ENCODE data around the gene PI4KA. TPM values are rescaled to one million over a fixed set of nuclear protein-coding genes. Genes with fewer than 3 reads are reported as not detected.
"Not testable (repeated sequence)": the region's sequence is repeated elsewhere in the genome, so short reads cannot be mapped to it uniquely, and the experiment has no call there.

PI4KA gene
- total RNA-seq, 1 experiment from 2014 or later: 71.6 TPM

DNA sequence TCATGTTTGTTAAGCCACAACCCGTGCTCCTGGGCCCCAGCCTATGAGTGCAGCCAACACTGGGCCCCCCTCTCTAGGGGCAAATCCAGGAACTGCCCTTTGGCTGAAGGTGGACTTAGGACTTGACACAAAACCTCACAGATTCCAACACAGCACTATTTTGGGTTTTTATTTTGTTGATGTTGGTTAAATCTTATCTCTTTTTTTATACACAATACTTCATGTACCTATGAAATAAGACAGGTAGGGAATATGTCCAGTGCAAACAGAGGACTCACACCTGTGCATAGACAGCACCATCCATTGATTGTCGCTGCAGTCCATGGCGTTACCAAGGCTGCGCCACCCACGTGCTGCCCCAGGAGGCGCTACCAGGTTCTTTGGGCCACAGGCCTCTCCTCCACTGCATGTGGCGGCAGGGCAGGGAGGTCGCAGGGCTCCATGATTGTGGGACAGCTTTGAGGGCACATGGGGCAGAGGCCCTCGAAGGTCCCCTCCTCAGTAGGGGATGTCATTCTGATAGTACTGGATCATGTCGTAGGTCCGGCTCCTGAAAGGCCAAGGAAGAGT, 151.0 kb downstream of the PI4KA start:
- H3K27me3 ChIP-seq (replicated peaks; ENCODE audit: insufficient read depth, low read depth, low read length, poor library complexity); CTCF ChIA-PET; POLR2A ChIA-PET (ENCODE audit: low non-redundant PET); H3K4me1 ChIP-seq (ENCODE audit: insufficient read depth, low read length, poor library complexity, severe bottlenecking); H3K36me3 ChIP-seq (ENCODE audit: insufficient read depth, low read length, poor library complexity, severe bottlenecking); intact Hi-C loops (cut with micrococcal nuclease; ENCODE audit: unreplicated experiment); H3K27ac ChIP-seq (ENCODE audit: low read depth, low read length, poor library complexity, severe bottlenecking); BruUV-seq (replicated peaks); H3K9me3 ChIP-seq (ENCODE audit: low read depth, low read length, poor library complexity, severe bottlenecking); H3K4me3 ChIP-seq (ENCODE audit: low read depth, low read length, poor library complexity, severe bottlenecking); DNase-seq (ENCODE audit: low spot score): not testable (repeated sequence)

DNA sequence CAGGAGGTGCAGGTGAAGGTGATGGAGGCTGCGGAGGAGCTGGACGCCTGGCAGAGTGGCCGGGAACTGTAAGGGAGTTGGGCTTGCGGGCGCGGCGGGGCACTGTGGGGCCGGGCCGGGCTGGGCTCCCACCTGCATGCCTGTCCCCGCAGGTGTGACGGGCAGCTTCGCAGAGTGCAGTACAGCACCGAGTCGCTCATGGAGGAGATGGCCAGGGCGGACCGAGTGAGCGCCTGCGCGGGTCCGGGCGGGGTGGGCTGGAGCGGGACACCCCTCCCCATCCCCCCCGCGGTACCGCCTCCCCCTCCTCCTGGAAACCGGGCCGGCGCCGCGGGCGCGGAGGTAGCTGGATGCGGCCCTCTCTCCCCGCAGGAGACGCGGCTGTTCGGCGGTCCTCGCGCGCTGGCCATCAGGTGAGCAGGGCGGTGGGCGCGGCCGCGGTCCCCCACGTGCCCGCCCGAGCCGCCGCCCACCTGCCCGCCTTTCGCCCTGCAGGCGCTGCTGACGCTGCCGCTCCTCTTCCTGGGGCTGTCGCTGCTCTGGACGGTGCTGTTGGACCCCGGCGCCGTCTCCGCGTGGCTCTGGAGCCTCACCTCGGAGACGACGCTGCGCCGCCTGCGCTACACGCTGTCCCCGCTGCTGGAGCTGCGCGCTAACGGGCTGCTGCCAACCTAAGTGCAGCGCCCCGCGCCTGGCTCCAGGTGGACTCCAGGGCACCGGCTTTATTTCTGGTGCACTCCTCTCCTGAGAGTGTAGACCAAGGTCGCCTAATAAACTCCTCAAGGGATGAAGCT, 154.6 kb downstream of the PI4KA start:
- CTCF ChIA-PET; DNase-seq (ENCODE audit: low spot score); BruUV-seq (replicated peaks); H3K9me3 ChIP-seq (ENCODE audit: low read depth, low read length, poor library complexity, severe bottlenecking); POLR2A ChIA-PET (ENCODE audit: low non-redundant PET); intact Hi-C loops (cut with micrococcal nuclease; ENCODE audit: unreplicated experiment); H3K27me3 ChIP-seq (replicated peaks; ENCODE audit: insufficient read depth, low read depth, low read length, poor library complexity); H3K36me3 ChIP-seq (ENCODE audit: insufficient read depth, low read length, poor library complexity, severe bottlenecking); H3K27ac ChIP-seq (ENCODE audit: low read depth, low read length, poor library complexity, severe bottlenecking); H3K4me1 ChIP-seq (ENCODE audit: insufficient read depth, low read length, poor library complexity, severe bottlenecking): not testable (repeated sequence)
- peak overlapping the region; percentile 27 for H3K4me3 ChIP-seq (ENCODE audit: low read depth, low read length, poor library complexity, severe bottlenecking)

DNA sequence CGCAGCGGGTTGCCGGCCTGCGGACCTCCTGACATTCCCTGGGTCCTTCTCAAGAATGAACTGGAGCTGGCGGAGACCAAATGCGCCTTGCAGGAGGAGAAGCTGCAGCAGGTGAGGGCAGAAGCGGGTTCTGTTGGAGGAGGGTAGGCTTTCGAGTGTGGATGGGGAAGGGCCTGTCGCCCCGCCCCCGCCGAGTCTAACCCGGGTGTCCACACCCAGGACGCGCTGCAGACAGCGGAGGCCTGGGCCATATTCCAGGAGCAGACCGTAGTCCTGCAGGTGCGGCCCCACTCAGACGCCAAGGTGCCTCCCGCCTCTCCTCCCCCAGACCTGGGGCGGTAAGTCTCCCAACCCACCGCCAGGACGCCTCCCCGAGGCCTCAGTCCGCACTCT, 155.2 kb downstream of the PI4KA start:
- H3K36me3 ChIP-seq (ENCODE audit: insufficient read depth, low read length, poor library complexity, severe bottlenecking); DNase-seq (ENCODE audit: low spot score); H3K4me1 ChIP-seq (ENCODE audit: insufficient read depth, low read length, poor library complexity, severe bottlenecking); H3K27ac ChIP-seq (ENCODE audit: low read depth, low read length, poor library complexity, severe bottlenecking); H3K9me3 ChIP-seq (ENCODE audit: low read depth, low read length, poor library complexity, severe bottlenecking); BruUV-seq (replicated peaks); POLR2A ChIA-PET (ENCODE audit: low non-redundant PET); H3K27me3 ChIP-seq (replicated peaks; ENCODE audit: insufficient read depth, low read depth, low read length, poor library complexity); intact Hi-C loops (cut with micrococcal nuclease; ENCODE audit: unreplicated experiment): not testable (repeated sequence)
- H3K4me3 ChIP-seq (ENCODE audit: low read depth, low read length, poor library complexity, severe bottlenecking): peak overlapping the region; percentile 46
- CTCF ChIA-PET: interaction anchor here (0.6 kb wide), 1 partner anchor 135 kb away, joined by 3 read pairs; no protein-coding TSS in a partner anchor

DNA sequence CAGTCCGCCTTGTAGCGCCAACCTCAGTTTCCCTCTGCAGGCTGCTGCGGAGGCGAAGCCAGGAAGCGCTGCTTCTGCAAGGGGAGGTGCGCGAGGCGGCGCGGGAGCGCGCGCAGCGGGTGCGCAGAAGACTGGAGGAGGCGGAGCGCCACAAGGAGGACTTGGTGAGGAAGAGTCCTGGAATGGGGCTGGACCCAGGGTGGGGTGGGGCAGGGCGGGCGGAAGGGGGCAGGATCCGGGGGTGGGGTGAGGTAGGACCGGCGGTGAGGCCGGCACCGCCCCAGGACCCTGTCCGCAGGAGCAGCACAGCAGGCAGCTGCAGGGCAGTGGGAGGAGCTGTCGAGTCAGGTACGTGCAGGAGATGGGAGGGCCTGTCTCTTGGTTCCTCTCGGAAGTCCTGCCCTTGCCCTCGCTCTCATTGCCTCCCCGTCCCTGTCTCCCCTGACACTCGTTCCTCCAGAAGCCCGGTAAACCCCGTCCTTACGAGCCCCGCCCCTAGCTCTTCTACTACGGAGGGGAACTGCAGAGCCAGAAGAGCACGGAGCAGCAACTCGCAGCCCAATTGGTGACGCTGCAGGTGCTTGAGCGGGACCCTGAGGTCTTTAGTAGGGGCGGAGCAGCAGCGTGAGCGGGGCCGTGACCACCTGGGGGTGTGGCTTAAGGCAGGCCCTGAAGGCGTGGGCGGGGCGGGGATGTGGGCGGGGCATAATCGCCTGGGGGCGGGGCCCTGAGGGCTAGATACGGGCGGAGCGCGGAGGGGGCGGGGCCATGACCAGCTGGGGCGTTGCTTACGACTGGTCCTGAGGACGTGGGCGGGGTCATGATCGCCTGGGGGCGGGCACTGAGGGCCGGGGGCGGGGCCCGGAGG, 155.8 kb downstream of the PI4KA start:
- BruUV-seq (replicated peaks); POLR2A ChIA-PET (ENCODE audit: low non-redundant PET); H3K27ac ChIP-seq (ENCODE audit: low read depth, low read length, poor library complexity, severe bottlenecking); H3K36me3 ChIP-seq (ENCODE audit: insufficient read depth, low read length, poor library complexity, severe bottlenecking); H3K9me3 ChIP-seq (ENCODE audit: low read depth, low read length, poor library complexity, severe bottlenecking); H3K4me1 ChIP-seq (ENCODE audit: insufficient read depth, low read length, poor library complexity, severe bottlenecking); intact Hi-C loops (cut with micrococcal nuclease; ENCODE audit: unreplicated experiment); H3K27me3 ChIP-seq (replicated peaks; ENCODE audit: insufficient read depth, low read depth, low read length, poor library complexity): not testable (repeated sequence)
- peak; percentile 92 for DNase-seq (ENCODE audit: low spot score)
- H3K4me3 ChIP-seq (ENCODE audit: low read depth, low read length, poor library complexity, severe bottlenecking): peak overlapping the region; percentile 46
- CTCF ChIA-PET: interaction anchor here (0.6 kb wide), 1 partner anchor 135 kb away, joined by 3 read pairs; no protein-coding TSS in a partner anchor

DNA sequence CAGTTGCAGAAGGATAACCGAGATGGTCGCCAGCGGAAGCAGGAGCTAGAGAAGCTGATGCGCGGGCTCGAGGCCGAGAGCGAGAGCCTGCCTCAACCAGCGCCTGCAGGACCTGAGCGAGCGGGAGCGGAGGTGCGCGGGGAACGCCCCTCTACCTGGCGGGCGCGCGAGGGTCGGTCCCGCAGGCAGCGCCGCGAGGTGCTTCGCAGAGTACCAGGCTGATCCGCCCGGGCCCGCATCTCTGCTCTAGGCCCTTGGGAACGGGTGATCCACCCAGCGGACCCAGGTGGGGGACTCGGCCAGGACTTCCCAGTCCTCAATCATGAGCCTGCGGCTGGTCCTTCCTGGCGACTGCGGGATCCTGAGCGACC, 156.5 kb downstream of the PI4KA start:
- H3K4me3 ChIP-seq (ENCODE audit: low read depth, low read length, poor library complexity, severe bottlenecking): peak overlapping the region; percentile 46
- DNase-seq (ENCODE audit: low spot score); POLR2A ChIA-PET (ENCODE audit: low non-redundant PET); BruUV-seq (replicated peaks); intact Hi-C loops (cut with micrococcal nuclease; ENCODE audit: unreplicated experiment); CTCF ChIA-PET; H3K27me3 ChIP-seq (replicated peaks; ENCODE audit: insufficient read depth, low read depth, low read length, poor library complexity); H3K4me1 ChIP-seq (ENCODE audit: insufficient read depth, low read length, poor library complexity, severe bottlenecking); H3K27ac ChIP-seq (ENCODE audit: low read depth, low read length, poor library complexity, severe bottlenecking); H3K36me3 ChIP-seq (ENCODE audit: insufficient read depth, low read length, poor library complexity, severe bottlenecking); H3K9me3 ChIP-seq (ENCODE audit: low read depth, low read length, poor library complexity, severe bottlenecking): not testable (repeated sequence)

DNA sequence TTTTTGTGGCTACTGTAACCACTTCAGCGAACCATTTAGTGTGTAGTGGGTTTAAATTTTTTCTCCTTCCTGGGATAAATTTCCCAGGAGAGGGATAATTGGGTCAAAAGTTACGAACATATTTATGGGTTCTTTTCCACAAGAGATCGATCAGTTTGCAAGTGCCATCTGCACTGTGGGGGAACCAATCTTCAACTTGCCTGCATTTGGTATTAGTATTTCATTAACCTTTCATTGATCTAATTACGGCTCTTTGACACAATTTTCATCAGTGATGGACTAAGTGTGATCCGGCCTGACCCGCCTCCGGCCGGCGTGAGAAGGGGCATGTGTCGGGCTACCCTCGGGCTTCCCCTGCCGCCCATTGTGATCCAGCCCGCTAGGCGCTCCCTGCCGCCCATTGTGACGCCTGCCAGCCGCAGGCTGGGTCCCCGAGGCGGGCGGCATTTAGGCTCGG, 156.9 kb downstream of the PI4KA start:
- intact Hi-C loops (cut with micrococcal nuclease; ENCODE audit: unreplicated experiment); H3K27ac ChIP-seq (ENCODE audit: low read depth, low read length, poor library complexity, severe bottlenecking); H3K4me1 ChIP-seq (ENCODE audit: insufficient read depth, low read length, poor library complexity, severe bottlenecking); POLR2A ChIA-PET (ENCODE audit: low non-redundant PET); CTCF ChIA-PET; BruUV-seq (replicated peaks); DNase-seq (ENCODE audit: low spot score); H3K27me3 ChIP-seq (replicated peaks; ENCODE audit: insufficient read depth, low read depth, low read length, poor library complexity); H3K9me3 ChIP-seq (ENCODE audit: low read depth, low read length, poor library complexity, severe bottlenecking); H3K36me3 ChIP-seq (ENCODE audit: insufficient read depth, low read length, poor library complexity, severe bottlenecking): not testable (repeated sequence)
- H3K4me3 ChIP-seq (ENCODE audit: low read depth, low read length, poor library complexity, severe bottlenecking): peak overlapping the region; percentile 46

DNA sequence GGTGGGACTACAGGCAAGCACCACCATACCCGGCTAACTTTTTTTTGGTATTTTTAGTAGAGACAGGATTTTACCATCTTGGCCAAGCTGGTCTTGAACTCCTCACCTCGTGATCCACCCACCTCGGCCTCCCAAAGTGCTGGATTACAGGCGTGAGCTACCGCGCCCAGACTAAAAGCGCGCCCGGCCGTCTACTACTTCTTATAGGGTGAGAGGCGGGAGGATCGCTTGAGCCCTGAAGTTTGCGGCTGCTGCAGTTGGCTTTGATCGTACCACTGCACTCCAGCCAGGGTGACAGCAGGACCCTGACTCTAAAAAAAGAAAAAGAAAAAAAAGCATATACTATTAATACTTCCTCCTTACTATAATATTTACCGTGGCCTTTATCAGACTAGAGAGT, 158.3 kb downstream of the PI4KA start:
- H3K4me3 ChIP-seq (ENCODE audit: low read depth, low read length, poor library complexity, severe bottlenecking); H3K9me3 ChIP-seq (ENCODE audit: low read depth, low read length, poor library complexity, severe bottlenecking); POLR2A ChIA-PET (ENCODE audit: low non-redundant PET); intact Hi-C loops (cut with micrococcal nuclease; ENCODE audit: unreplicated experiment); CTCF ChIA-PET; H3K36me3 ChIP-seq (ENCODE audit: insufficient read depth, low read length, poor library complexity, severe bottlenecking); H3K27me3 ChIP-seq (replicated peaks; ENCODE audit: insufficient read depth, low read depth, low read length, poor library complexity); H3K27ac ChIP-seq (ENCODE audit: low read depth, low read length, poor library complexity, severe bottlenecking); H3K4me1 ChIP-seq (ENCODE audit: insufficient read depth, low read length, poor library complexity, severe bottlenecking); DNase-seq (ENCODE audit: low spot score); BruUV-seq (replicated peaks): not testable (repeated sequence)
